ENCODE data around the gene GAD2.
A peak's percentile ranks its signal among the peaks of the same experiment; 100 is the strongest.

The GAD2 gene

DNA sequence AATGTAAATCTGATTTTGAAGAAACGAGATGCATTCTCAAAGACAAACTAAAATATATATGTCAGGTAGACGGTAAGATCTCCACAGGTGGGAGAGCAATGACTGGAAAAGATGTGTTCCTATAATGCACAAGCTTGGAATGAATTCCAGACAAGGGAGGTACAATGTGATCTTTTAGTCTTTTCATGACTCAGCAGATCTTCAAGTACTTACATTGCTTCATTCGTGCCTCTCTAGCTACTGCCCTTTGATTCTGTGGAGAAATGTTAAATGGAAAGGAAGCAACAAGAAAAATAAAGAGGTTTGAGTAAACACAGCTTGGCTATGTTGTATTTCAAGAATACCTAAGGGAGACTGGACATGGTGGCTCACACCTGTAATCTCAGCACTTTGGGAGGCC is 106.6 kb downstream of the GAD2 start:
- DNase-seq: no peak

DNA sequence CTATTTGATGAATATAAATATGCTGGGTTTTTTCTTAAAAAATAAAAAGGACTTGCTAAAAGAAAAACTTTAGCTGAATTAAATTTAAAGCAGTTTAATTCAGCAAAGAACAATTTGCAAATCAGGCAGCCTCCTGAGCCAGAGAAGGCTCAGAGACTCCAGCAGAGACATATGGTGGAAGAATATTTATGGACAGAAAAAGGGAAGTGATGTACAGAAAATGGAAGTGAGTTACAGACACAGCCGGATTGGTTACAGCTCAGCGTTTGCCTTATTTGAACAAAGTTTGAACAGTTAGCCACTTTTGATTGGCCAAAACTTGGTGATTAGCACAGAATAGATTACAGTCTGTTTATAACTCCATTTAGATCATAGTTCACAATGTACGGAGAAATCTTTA is 110.3 kb downstream of the GAD2 start:
- no peak for DNase-seq

DNA sequence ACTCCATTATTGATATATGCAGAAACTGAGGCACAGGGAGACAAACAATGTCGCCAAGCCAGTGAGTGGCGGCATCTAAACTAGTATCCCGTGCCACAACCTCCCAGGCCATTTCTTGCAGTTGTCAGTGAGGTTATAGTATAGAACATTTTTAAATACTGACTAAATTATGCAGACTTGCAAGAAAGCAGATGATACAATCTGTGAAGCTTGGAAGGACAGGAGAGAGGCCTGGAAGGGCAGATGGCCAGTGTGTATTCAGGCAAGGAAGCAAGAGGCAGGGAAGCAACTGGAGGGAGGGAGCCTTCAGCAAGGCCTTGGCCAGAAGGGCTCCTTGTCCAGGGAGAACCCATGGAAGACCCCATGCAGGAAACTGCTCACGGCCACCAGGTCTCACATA is 111.2 kb downstream of the GAD2 start:
- DNase-seq: no peak

- no peak for DNase-seq
Measured at GRCh38 chr10:26331371-26331770, 114.8 kb downstream of the GAD2 start.

GRCh38 chr10:26334232-26334931 is 117.8 kb downstream of the GAD2 start:
- no peak for DNase-seq

DNA sequence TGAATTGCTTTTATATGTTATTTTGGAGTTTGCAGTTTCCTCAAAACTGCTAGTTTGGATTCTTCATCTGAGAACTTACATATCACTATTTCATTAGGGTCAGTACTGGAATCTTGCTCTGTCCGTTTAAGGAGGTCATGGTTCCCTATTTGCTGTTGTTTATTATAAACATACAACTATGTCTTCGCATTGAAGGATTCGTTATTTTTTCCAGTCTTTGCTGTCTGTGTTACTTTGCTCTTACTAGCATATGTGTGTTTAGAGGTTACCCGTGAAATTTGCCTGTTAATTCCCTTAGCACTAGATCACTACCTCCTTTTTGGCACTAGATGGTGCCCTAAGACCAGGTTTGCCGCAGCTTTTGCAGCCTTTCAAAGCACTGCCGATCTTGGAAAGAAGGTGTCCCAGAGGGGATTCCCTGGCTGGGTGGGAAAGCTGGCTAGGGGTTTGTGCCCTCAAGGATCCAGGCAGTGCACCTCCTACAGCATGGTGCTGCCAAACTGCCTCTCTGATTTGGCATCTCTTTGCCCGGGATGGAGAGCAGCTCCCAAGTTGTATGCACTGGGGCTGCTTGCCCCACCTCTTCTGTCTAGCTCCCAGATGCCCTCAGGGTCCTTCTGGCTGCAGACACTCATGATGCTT is 118.5 kb downstream of the GAD2 start:
- peak; percentile 32 for DNase-seq

DNA sequence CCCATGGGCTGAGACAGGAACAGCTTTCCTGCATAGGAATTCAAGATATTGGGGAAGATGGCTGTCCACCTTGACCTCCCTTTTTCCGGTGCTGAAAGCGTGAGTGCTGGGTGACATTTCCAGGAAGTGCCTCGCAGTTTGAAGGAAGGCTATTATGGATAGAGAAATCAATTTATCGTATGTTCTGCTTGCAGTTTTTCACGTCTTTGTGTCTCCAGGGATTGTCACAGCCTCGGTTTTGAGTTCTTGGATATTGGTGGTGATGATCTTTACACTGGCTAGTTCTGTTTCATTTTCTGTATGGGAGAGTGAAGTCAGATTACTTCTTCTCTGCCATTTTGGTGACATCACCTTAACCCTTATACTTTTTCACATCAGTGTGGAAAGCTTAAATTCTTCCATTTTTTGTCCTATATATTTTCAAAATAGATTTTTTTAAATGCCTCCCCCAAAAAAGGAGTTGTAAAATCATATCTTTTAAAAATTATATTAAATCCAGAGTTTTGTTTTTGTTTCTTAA is 119.1 kb downstream of the GAD2 start:
- DNase-seq: no peak

- DNase-seq: no peak
Measured at GRCh38 chr10:26336979-26337378, 120.4 kb downstream of the GAD2 start.

GRCh38 chr10:26341701-26342100 is 125.1 kb downstream of the GAD2 start:
- DNase-seq: no peak

- DNase-seq: peak; percentile 0
Measured at GRCh38 chr10:26348821-26349417, 132.3 kb downstream of the GAD2 start.
